Activated naive CD4-positive, alpha-beta T cell treated with anti-CD3 and anti-CD28 coated beads, Interleukin-2, amount 50 U/mL, for 72 hours (primary cell): ENCODE data around the gene SNX33. TPM values are rescaled to one million over a fixed set of nuclear protein-coding genes. Genes with fewer than 3 reads are reported as not detected.
A peak's percentile ranks its signal among the peaks of the same experiment; 100 is the strongest.

Experiments used
- ATAC-seq, 2 donors: fragments of 150-1000 bp; cut with Tn5 transposase; 2 replicates each; pipeline ENCODE4 v1.10.0; 2021; ENCODE audit warnings: mild to moderate bottlenecking in 2 of 2, moderate library complexity in 2 of 2
- DNase-seq, 2 donors: peaks; one replicate each; pipeline ENCODE4 v3.0.0; 2021 to 2022; ENCODE audit warnings: low spot score in 2 of 2
- H3K27ac Mint-ChIP-seq, 2 donors: one replicate each; pipeline ENCODE4 v1.8.0; 2022; ENCODE audit warnings: mild to moderate bottlenecking in 2 of 2, mixed read lengths in 2 of 2
- H3K36me3 Mint-ChIP-seq, 2 donors: one replicate each; pipeline ENCODE4 v1.8.0; 2022; ENCODE audit warnings: mixed read lengths in 2 of 2
- H3K9me3 Mint-ChIP-seq, 2 donors: one replicate each; pipeline ENCODE4 v1.8.0; 2022; ENCODE audit warnings: mixed read lengths in 2 of 2
- total RNA-seq, 2 donors: library from RNA; stranded (reverse); gene quantifications; one replicate each; pipeline ENCODE4 v1.2.3, GENCODE V29; 2022

SNX33 gene
- total RNA-seq, 2 donors from 2014 or later: 3.1 to 4.0 TPM

DNA sequence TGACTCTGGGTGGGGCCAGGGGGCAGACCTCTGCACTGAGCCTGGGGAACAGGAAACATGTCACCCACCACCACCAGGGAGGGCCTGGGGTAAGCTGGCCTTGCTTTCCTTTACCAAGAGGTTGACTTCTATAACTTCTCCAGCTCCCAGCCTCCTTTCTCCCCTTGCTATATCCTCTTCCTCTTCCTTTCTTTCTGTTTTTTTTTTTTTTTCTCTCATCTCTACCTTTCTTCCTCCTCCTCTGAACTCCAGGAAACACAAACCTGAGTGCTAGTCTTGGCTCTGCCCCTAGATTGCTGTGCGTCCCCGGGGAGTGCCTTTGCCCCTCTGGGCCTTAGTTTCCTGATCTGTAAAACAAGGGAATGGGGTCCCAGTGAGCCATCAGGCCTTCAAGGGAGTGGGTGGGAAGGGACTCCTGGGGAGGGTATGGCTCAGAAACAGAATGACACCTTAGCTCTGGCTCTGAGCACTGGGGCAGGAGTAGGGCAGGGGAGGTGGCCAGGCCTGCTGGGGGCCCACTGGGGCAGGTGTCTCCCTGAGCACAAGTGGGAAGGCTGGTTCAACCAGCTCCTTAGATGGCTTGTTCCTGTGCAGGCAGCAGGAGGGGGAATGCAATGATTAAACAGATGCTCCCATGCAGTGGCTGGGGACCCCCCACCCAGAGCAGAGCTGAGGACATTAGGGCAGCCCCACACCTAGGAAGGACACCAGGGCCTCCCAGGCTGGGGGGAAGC lies 4.3 kb downstream of the SNX33 start:
- Mint-ChIP-seq H3K27ac (peak overlapping the region; percentile 28 to 77), H3K9me3 (no peaks in the 10 kb centered on the region), H3K36me3 (no peaks in the 10 kb centered on the region)
- DNase-seq: no peak
- ATAC-seq: peak in 1 of 2 donors; percentile 17

- H3K9me3 Mint-ChIP-seq: no peaks in the 10 kb centered on the region
- H3K27ac Mint-ChIP-seq: peak overlapping the region in 1 of 2 donors; percentile 19
- no peaks in the 10 kb centered on the region for H3K36me3 Mint-ChIP-seq
- ATAC-seq (no peak), DNase-seq (no peak)
These were observed 5.7 kb downstream of the SNX33 start for GRCh38 chr15:75653347-75653913.

DNA sequence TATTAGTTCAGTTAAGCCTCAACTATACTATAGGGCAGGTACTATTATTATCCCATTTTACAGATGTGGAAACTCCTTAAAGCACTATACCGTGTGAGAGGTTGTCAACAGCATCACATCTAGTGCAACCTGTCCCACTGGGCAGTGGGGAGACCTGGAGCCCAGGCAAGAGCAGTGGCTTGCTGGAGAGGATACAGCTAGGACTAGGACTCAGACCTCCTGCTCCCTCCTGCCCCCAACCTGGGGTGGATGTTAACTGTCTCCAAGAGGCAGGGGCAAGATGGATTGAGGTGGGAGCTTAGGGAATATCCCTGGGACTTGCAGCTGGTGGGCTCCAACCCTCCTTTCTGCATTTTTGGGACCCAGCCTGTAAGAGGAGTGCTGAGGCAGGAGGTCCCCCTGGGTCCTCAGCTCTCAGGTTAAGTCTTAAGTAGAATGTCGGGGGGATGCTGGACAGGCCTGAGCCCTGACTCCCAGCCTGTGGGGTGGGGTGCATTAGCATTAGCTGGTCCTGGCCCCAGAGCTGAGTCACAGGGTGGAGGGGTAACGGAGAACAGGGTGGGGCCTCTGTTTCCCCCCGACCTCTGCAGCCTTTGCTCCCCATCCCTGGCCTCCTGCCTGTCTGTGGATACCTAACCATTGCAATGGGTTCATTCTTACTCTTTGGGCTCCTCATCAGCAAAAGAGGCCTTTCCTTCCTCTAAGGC lies 6.6 kb downstream of the SNX33 start:
- DNase-seq: no peak
- H3K36me3 Mint-ChIP-seq: no peaks in the 10 kb centered on the region
- no peak overlapping the region for H3K27ac Mint-ChIP-seq
- no peaks in the 10 kb centered on the region for H3K9me3 Mint-ChIP-seq
- ATAC-seq: no peak

- no peaks in the 10 kb centered on the region for H3K9me3 Mint-ChIP-seq
- no peak overlapping the region for H3K27ac Mint-ChIP-seq
- ATAC-seq: no peak
- DNase-seq: no peak
- H3K36me3 Mint-ChIP-seq: no peaks in the 10 kb centered on the region
These were observed 8.2 kb downstream of the SNX33 start for GRCh38 chr15:75655931-75656330.

DNA sequence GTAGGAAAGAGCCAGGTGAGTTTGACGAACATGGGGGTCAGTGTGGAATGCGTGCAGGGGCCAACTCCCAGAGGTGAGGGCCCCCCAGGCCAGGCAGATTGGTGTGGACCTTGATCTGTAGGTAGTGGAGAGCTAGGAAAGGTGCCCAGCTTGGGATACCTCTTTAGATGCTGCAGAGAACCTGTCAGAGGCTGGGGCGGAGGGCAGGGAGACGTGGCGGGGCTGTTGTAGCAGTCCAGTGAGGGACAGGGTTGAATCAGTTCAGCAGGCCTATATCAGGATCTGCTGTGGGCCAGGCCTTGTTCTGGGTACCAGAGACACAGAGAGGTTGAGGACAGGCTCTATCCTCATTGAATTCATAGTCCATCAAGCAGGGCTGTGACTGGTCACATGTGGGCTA lies 8.6 kb downstream of the SNX33 start:
- no peaks in the 10 kb centered on the region for H3K36me3 Mint-ChIP-seq
- H3K27ac Mint-ChIP-seq: peak overlapping the region in 1 of 2 donors; percentile 66
- H3K9me3 Mint-ChIP-seq: no peaks in the 10 kb centered on the region
- no peak for ATAC-seq
- no peak for DNase-seq

DNA sequence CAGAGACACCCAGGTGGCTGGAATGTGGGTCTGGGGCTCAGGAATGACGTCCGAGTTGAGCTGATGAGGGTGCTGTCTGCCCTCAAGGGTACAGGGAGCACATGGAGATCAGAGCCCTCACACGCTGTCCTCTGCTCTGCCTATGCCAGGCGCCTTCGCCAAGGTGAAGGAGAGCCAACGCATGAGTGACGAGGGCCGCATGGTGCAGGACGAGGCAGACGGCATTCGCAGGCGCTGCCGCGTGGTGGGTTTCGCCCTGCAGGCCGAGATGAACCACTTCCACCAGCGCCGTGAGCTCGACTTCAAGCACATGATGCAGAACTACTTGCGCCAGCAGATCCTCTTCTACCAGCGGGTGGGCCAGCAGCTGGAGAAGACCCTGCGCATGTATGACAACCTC lies 9.1 kb downstream of the SNX33 start:
- ATAC-seq (no peak), DNase-seq (no peak)
- H3K9me3 Mint-ChIP-seq: no peaks in the 10 kb centered on the region
- no peak overlapping the region for H3K27ac Mint-ChIP-seq
- H3K36me3 Mint-ChIP-seq: no peaks in the 10 kb centered on the region

- no peaks in the 10 kb centered on the region for H3K9me3 Mint-ChIP-seq
- DNase-seq (no peak), ATAC-seq (no peak)
- no peak overlapping the region for H3K27ac Mint-ChIP-seq
- H3K36me3 Mint-ChIP-seq: no peaks in the 10 kb centered on the region
These were observed 11.5 kb downstream of the SNX33 start for GRCh38 chr15:75659141-75659771.

- peak; percentile 22 to 39 for ATAC-seq
- H3K27ac Mint-ChIP-seq: no peak overlapping the region
- DNase-seq: no peak
- H3K36me3 Mint-ChIP-seq: no peaks in the 10 kb centered on the region
- H3K9me3 Mint-ChIP-seq: no peaks in the 10 kb centered on the region
These were observed 12.4 kb downstream of the SNX33 start for GRCh38 chr15:75659928-75660645.

GRCh38 chr15:75661100-75661755 lies 13.5 kb downstream of the SNX33 start:
- Mint-ChIP-seq H3K36me3 (no peaks in the 10 kb centered on the region), H3K27ac (no peak overlapping the region), H3K9me3 (no peaks in the 10 kb centered on the region)
- ATAC-seq: no peak
- DNase-seq: no peak

- DNase-seq: no peak
- Mint-ChIP-seq H3K36me3 (no peaks in the 10 kb centered on the region), H3K9me3 (no peaks in the 10 kb centered on the region), H3K27ac (no peak overlapping the region)
- no peak for ATAC-seq
These were observed 14.0 kb downstream of the SNX33 start for GRCh38 chr15:75661756-75662140.

DNA sequence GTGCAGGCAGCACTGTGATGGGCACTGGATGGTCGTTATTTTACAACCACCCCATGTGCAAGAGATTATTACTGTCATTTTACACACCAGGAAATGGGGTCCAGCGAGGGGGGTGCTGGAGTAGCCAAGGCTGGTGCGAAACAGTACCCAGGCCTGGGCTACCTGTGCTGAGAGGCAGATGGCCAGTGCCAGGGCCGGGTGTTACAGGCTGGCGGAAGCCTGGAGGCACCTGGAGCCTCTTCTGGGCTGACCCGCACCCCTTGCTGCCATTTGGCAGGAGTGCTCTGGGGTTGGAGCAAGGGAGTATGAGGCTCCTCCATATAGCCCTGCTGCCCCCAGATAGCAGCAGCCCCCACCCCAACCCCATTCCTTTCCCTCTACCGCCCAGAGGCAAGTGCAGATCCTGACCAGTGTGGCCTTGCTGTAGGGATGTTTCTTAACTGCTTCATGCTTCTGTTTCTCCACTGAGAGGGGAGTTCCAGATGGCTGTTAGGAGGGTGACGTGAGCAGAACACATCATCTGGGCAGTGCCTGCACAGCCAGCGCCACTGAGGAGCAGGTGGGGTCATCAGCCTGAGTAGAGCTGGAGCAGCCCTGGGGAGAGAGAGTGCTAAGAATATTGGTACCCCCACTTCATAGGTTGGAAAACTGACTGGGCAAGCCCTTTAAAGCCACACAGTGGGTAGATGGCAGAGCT lies 15.3 kb downstream of the SNX33 start:
- no peak overlapping the region for H3K27ac Mint-ChIP-seq
- H3K9me3 Mint-ChIP-seq: no peaks in the 10 kb centered on the region
- no peak for ATAC-seq
- no peaks in the 10 kb centered on the region for H3K36me3 Mint-ChIP-seq
- DNase-seq: no peak

DNA sequence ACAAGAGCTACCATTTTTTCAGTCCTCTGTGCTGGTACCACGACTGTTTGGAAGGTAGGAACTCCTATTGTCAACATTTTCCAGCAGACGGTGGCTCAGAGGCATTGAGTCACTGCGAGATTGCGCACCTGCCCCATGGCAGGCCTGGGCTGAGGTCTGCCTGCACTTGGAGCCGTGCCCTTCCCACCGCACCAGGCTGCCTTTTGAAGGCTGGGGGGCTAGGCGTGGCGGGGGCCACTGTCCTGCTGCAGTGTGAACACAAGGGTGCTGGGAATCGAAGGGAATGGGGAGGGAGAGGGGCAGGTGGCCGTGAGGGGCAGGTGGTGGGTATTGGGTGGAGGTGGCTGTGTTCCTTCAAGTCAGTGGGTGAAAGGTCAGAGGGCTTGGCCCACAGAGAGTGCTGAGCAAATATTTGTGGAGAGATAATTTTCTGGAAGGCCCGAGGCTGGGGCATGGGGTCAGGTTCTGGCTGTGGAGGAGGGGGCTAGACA lies 16.3 kb downstream of the SNX33 start:
- Mint-ChIP-seq H3K27ac (peak overlapping the region in 1 of 2 donors; percentile 44), H3K36me3 (no peaks in the 10 kb centered on the region), H3K9me3 (no peaks in the 10 kb centered on the region)
- no peak for ATAC-seq
- no peak for DNase-seq

- no peaks in the 10 kb centered on the region for H3K9me3 Mint-ChIP-seq
- DNase-seq (no peak), ATAC-seq (no peak)
- H3K36me3 Mint-ChIP-seq: no peaks in the 10 kb centered on the region
- peak overlapping the region in 1 of 2 donors; percentile 52 for H3K27ac Mint-ChIP-seq
These were observed 19.2 kb downstream of the SNX33 start for GRCh38 chr15:75666823-75667501.

DNA sequence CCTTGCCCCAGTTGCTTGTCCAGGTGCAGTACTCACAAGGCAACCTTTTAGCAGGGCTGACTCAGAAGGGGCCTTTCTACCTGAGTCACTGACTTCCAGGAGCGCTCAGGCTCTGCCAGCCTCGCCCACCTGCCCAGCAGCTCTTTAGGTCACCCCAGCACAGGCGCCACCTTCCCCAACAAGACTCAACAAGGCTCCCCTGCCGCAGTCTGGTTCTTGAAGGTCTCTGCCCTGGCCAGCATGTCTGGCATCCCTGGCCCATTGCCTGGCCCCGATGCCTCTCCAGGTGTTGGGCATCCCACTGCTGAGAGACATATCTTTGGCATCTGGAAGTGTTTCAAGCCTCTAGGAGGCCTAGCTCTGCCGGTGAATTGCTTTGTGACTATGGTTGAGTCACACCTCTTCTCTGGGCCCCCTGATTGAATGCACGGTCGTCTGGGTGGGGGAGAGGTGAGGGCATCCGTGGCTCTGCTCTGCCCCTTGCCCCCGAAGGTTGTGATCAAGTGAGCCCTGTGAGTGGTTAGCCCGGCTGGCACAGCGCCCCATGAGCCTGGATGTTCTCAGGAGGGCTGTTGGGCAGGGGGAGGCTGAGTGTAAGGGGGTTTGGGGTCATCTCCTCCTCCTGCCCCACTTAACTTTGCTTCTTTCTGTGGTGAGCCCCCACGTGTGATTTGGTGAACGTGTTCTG lies 21.6 kb downstream of the SNX33 start:
- peak overlapping the region; percentile 68 to 80 for H3K27ac Mint-ChIP-seq
- H3K9me3 Mint-ChIP-seq: no peaks in the 10 kb centered on the region
- ATAC-seq: peak; percentile 31 to 81
- no peaks in the 10 kb centered on the region for H3K36me3 Mint-ChIP-seq
- DNase-seq: no peak

DNA sequence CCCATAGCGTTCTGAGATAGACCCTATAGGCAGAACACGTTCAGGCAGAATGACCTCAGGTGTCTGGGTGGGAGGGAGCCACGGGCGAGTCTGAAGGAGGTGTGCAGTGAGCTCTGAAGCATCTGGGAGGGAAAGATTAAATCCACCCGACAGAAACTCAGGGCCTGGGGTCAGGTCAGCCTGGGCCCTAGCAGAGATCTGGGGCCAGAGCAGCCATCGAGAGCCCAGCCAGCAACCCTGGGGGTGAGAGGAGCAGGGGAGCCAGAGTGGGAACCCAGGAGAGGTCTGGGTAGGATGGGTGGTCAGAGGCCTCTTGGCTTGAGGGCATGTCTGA lies 22.1 kb downstream of the SNX33 start:
- ATAC-seq (no peak), DNase-seq (no peak)
- peak overlapping the region in 1 of 2 donors; percentile 80 for H3K27ac Mint-ChIP-seq
- H3K9me3 Mint-ChIP-seq: no peaks in the 10 kb centered on the region
- H3K36me3 Mint-ChIP-seq: no peaks in the 10 kb centered on the region
